NCI-H82 (cell line): Measurements from ENCODE around the gene PHF13.
A peak's percentile ranks its signal among the peaks of the same experiment; 100 is the strongest.

ENCODE experiments used
- DNase-seq: peaks from one replicate; lab custom pipeline; 2025; lab: John Stamatoyannopoulos, UW

The PHF13 gene

GRCh38 chr1:6613361-6614018 is at the start of gene PHF13:
PHF13 (plus strand) TSS chr1:6613731; CDS start chr1:6614067, 336 bp downstream.
- peak; percentile 100 for DNase-seq

GRCh38 chr1:6569033-6569432 is 44.5 kb upstream of the PHF13 start:
- DNase-seq, result no peak

- DNase-seq, result no peak
Observed at GRCh38 chr1:6570100-6570499, 43.4 kb upstream of the PHF13 start.

- no peak for DNase-seq
Observed at GRCh38 chr1:6570987-6571386, 42.5 kb upstream of the PHF13 start.

- no peak for DNase-seq
Observed at GRCh38 chr1:6572653-6573383, 40.7 kb upstream of the PHF13 start.

GRCh38 chr1:6574025-6574620 is 39.4 kb upstream of the PHF13 start:
- peak; percentile 29 for DNase-seq

GRCh38 chr1:6574818-6575217 is 38.7 kb upstream of the PHF13 start:
- DNase-seq, result no peak

GRCh38 chr1:6577831-6578525 is 35.6 kb upstream of the PHF13 start:
- no peak for DNase-seq

- no peak for DNase-seq
Observed at GRCh38 chr1:6578624-6579373, 34.7 kb upstream of the PHF13 start.

GRCh38 chr1:6579374-6580118 is 34.0 kb upstream of the PHF13 start, which contains the start of gene ZBTB48:
ZBTB48 (plus strand) TSS chr1:6579994; CDS start chr1:6580610, 616 bp downstream.
- DNase-seq, result peak; percentile 99

- DNase-seq, result no peak
Observed at GRCh38 chr1:6580119-6580592, 33.4 kb upstream of the PHF13 start.

- DNase-seq, result peak; percentile 51
Observed at GRCh38 chr1:6580593-6581409, 32.7 kb upstream of the PHF13 start.

GRCh38 chr1:6581561-6582305 is 31.8 kb upstream of the PHF13 start:
- no peak for DNase-seq

- DNase-seq, result no peak
Observed at GRCh38 chr1:6582370-6582769, 31.2 kb upstream of the PHF13 start.

GRCh38 chr1:6584126-6585080 is 29.1 kb upstream of the PHF13 start:
- no peak for DNase-seq

GRCh38 chr1:6585081-6585722 is 28.3 kb upstream of the PHF13 start:
- DNase-seq, result no peak

GRCh38 chr1:6585841-6586240 is 27.7 kb upstream of the PHF13 start:
- no peak for DNase-seq

- DNase-seq, result no peak
Observed at GRCh38 chr1:6586404-6586816, 27.1 kb upstream of the PHF13 start.
